ENCODE measurements around the gene SLC41A3.
"Not testable (repeated sequence)": the region's sequence is repeated elsewhere in the genome, so short reads cannot be mapped to it uniquely, and the experiment has no call there.

SLC41A3 gene

GRCh38 chr3:125996751-125997150 is 87.2 kb downstream of the SLC41A3 start:
- DNase-seq (ENCODE audit: low spot score): not testable (repeated sequence)

DNA sequence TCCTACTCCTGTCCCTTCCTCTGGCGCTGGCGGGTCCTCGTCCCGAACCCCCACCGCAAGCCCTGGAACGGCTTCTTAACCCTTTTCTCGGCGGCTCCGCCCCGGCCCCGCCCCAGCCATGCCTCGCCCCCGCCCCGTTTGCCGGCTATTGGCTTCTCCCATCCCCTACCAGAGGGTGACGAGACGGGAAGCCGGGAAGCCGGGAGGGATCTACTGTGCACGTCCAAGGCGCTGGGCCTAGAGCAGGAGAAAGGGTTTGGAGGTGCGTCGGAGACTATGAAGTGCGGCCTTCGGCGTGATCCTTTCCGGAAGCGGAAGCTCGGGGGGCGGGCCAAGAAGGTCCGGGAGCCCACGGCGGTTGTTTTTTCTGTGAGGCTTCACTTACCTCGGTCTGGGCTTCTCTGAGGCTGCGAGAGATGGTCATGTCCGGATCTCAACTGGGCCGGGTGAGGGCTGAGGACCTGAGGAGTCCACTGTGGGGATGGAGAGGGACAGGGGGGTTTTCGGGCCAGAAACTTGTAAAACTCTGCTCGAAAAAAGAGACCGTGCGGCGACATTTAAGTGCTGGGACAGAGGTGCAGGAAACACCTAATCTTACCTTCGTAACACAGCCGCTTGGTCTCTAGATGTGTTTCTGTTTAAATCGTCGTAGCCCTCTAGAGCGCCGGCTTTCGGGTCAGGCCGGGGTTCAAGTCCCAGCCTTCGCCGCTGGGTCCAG is 93.5 kb downstream of the SLC41A3 start:
- peak; percentile 89 for DNase-seq (ENCODE audit: low spot score)

GRCh38 chr3:125984951-125985350 is 99.0 kb downstream of the SLC41A3 start:
- DNase-seq (ENCODE audit: low spot score): not testable (repeated sequence)

- not testable (repeated sequence) for DNase-seq (ENCODE audit: low spot score)
Measured at GRCh38 chr3:125977104-125977503, 106.8 kb downstream of the SLC41A3 start.

DNA sequence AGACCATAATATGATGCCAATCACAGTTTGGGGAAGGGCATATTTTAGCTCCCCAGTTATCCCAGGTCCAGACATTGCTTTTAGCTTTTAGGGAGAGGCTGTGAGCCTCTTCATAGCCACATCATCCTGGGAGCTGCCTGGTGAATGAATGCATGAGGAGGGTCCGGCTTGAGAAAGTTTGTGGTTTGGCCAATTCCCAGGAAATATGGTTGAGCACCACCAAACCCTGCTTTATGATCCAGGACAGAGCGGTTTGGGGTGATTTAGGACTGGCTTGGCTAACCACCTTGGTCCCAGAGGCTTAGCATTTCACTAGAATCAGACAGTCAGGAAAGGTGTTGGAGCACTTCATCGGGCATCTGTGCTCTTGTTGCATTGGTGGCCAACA is 107.9 kb downstream of the SLC41A3 start:
- not testable (repeated sequence) for DNase-seq (ENCODE audit: low spot score)

DNA sequence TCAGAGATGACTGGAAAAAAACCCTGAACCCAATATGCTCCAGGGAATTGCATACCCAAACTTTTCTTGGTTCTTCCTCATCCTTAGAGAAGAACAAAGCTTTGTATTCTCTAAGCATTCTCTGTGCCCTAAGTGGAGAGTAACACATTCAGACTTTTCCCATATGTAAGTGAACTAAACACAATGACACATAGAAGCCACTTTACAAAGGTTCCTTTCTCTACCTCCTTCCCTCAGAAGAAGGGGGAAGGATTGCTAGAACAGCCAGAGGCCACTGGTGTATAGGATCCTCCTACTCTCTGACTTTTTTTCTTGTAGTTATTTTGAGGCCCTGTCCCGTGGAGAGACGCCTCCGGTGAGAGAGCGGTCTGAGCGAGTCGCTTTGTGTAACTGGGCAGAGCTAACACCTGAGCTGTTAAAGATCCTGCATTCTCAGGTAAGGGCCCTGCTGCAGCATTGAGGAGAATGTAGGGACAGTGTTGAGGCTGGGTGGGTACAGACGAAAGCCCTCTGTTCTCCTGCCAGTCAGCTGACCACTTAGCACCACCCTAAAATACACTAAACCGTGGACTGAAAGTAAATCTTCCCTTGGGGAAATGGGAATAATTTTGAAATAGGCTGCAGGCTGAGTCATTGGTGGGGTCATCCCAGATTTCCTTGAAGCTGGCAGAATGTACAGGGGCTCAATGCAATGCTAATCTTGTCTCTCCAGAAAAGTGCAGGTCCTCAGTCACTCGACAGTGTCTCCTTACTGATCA is 108.5 kb downstream of the SLC41A3 start:
- DNase-seq (ENCODE audit: low spot score): not testable (repeated sequence)

GRCh38 chr3:125971997-125972944 is 111.7 kb downstream of the SLC41A3 start:
- DNase-seq (ENCODE audit: low spot score): not testable (repeated sequence)

DNA sequence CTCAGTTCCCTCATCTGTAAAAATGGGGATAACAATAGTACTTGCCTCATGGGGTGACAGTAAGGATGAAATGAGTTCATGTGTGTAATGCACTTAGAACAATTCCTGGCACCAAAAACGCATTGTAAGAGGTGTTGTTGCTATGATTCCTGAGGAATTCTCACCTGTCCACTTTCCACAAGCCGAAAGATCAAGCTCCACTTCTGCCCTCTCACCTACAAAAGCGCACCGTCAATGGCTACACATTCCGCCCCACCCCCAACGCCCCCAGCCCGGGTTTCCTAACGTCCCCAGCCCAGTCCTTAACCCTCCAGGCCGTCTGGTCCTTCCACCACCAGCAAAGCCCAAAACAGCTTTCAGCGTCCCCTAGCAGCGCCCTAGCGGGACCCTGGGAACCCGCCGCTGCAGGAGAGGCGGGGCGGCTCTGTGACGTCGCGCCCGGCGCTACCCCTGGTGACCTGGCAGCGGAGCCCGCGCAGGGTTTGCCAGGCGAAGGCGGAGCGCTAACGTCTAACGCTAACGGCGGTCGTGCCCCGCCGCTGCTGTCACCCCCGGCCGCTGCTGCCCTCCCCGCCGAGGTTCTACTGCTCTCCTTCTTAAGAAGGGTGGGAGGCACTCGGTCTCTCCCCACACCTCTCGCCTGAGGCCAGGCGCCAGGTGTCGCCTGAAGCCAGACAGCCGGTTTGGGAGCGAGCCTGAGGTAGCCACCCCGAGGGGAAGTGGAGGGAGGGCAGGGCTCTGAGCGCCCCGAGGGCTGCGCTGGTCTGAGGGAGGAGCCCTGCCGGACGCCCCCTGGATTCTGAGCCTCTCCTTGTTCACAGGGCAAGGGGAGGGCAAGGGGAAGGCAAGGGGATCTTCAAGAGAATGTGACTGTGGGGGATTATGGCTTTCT is 115.0 kb downstream of the SLC41A3 start, which contains the start of gene ROPN1B:
Gene ROPN1B (plus strand): TSS at position 478 of the 892 bp plus-strand sequence. CDS start 2,877 bp downstream, outside the sequence.
- DNase-seq (ENCODE audit: low spot score): not testable (repeated sequence)

GRCh38 chr3:125968121-125968520 is 115.8 kb downstream of the SLC41A3 start:
- not testable (repeated sequence) for DNase-seq (ENCODE audit: low spot score)

- DNase-seq (ENCODE audit: low spot score): no peak
Measured at GRCh38 chr3:125967156-125967555, 116.8 kb downstream of the SLC41A3 start.

- DNase-seq (ENCODE audit: low spot score): no peak
Measured at GRCh38 chr3:125965505-125965904, 118.4 kb downstream of the SLC41A3 start.

DNA sequence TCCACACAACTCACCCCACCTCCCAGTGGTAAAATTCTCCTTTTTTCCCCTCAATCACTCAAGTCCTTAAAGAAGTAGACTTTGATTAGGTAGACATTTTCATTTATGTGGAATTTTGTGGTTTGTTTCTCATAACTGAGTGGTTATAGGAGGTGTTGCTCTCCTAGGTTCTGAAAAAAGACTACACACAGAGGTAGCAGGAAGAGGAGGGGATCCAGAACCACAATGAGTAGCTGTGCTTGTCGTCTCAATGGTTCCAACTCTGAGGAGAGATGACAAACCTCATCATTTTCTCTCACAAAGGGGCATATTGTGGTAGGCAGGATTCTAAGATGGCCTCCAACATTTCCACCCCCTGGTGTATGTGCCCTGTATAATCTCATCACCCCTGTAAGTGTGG is 120.1 kb downstream of the SLC41A3 start:
- not testable (repeated sequence) for DNase-seq (ENCODE audit: low spot score)

DNA sequence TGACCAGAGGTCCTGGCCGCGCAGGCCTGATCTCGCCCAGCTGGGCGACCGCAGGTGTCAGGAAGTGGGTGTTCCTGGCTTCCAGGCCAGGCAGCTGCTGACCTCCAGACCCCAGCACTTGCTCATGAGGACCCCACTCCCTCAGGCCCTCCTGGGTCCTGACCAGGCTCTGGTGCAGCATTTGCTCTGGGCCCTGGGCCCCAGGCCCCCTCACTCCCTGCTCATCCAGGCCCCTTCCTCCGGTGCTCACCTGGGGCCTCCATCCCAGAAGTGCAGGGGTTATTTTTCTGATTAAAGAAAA is 122.7 kb downstream of the SLC41A3 start:
- DNase-seq (ENCODE audit: low spot score): no peak

GRCh38 chr3:125960456-125961288 is 123.3 kb downstream of the SLC41A3 start:
- DNase-seq (ENCODE audit: low spot score): no peak

DNA sequence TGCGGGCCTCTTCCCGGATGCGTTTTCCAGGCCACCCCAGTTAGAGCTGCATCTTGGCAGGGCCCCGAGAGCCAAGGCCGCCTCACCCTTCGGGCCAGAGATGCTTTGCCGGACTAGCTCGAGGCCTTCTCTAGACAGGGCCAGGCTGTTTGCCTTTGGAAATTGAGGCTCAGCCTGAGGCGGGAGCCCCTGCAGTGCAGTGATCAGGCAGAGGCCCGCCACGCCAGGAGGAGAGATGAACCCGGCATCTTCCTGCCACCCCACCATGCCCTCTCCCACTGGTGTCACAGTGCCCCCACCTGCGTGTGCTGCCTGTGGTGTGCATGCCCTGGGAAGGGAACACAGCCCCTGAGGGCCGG is 123.9 kb downstream of the SLC41A3 start:
- DNase-seq (ENCODE audit: low spot score): no peak

GRCh38 chr3:125959317-125960065 is 124.4 kb downstream of the SLC41A3 start:
- no peak for DNase-seq (ENCODE audit: low spot score)

GRCh38 chr3:125958511-125959316 is 125.2 kb downstream of the SLC41A3 start:
- no peak for DNase-seq (ENCODE audit: low spot score)

GRCh38 chr3:125957674-125958510 is 126.0 kb downstream of the SLC41A3 start:
- peak; percentile 7 for DNase-seq (ENCODE audit: low spot score)
